HepG2 (cell line): ENCODE data around the gene CFL1. TPM values are rescaled to one million over a fixed set of nuclear protein-coding genes. Genes with fewer than 3 reads are reported as not detected.
A peak's percentile ranks its signal among the peaks of the same experiment; 100 is the strongest.

Experiments
- ADNP ChIP-seq: sonication (generic); formaldehyde crosslinking; IDR thresholded peaks from 2 replicates; pipeline ENCODE4 v1.4.0; 2020; ENCODE audit warnings: missing genetic modification reagents
- ARID3A ChIP-seq: IDR thresholded peaks from 2 replicates; pipeline ENCODE4 v1.6.1; 2012; ENCODE audit warnings: low read depth, low read length, improper control_type of control experiment
- ARNTL ChIP-seq: sonication (generic); formaldehyde crosslinking; IDR thresholded peaks from 2 replicates; pipeline ENCODE4 v1.4.0; 2020; ENCODE audit warnings: mild to moderate bottlenecking, missing genetic modification reagents
- ATF6 ChIP-seq: sonication (generic); formaldehyde crosslinking; conservative IDR thresholded peaks from 2 replicates; pipeline ENCODE4 v1.4.0; 2020; ENCODE audit warnings: missing genetic modification reagents
- CBX1 ChIP-seq: IDR thresholded peaks from one replicate; pipeline ENCODE4 v1.6.1; 2016; ENCODE audit warnings: antibody characterized with exemption, low read depth
- CTCF ChIP-seq: sonication (generic); formaldehyde crosslinking; IDR thresholded peaks from 2 replicates; pipeline ENCODE4 v1.5.0; 2020; ENCODE audit warnings: mild to moderate bottlenecking, missing genetic modification reagents, moderate library complexity
- DR1 ChIP-seq: sonication (generic); formaldehyde crosslinking; IDR thresholded peaks from 2 replicates; pipeline ENCODE4 v1.8.0; 2021; ENCODE audit warnings: mild to moderate bottlenecking, missing genetic modification reagents, inconsistent platforms
- HNRNPLL ChIP-seq: fragments of 200-400 bp; formaldehyde crosslinking; IDR thresholded peaks from 2 replicates; pipeline ENCODE4 v1.6.1; 2017; ENCODE audit warnings: mild to moderate bottlenecking, low read depth, low read length; ENCODE audit not compliant: poor library complexity, severe bottlenecking
- MAX ChIP-seq: IDR thresholded peaks from 2 replicates; pipeline ENCODE4 v1.6.1; 2012; ENCODE audit warnings: inconsistent platforms
- MXI1 ChIP-seq: IDR thresholded peaks from 3 replicates; pipeline ENCODE4 v1.6.1; 2012; ENCODE audit warnings: low read depth, low read length, inconsistent platforms, borderline replicate concordance
- RCOR2 ChIP-seq: IDR thresholded peaks from 2 replicates; pipeline ENCODE4 v1.6.1; 2016; ENCODE audit warnings: missing biosample characterization, missing genetic modification reagents
- RFXAP ChIP-seq: sonication (generic); formaldehyde crosslinking; IDR thresholded peaks from 2 replicates; pipeline ENCODE4 v1.4.0; 2020; ENCODE audit warnings: missing genetic modification reagents, borderline replicate concordance
- SIN3A ChIP-seq: IDR thresholded peaks from 2 replicates; pipeline ENCODE4 v1.6.1; 2011; ENCODE audit warnings: low read depth, mild to moderate bottlenecking, control low read depth, low read length, borderline replicate concordance
- TAF15 ChIP-seq: fragments of 200-400 bp; formaldehyde crosslinking; IDR thresholded peaks from one replicate; pipeline ENCODE4 v1.6.1; 2018; ENCODE audit warnings: mild to moderate bottlenecking, low read depth, low read length; ENCODE audit not compliant: poor library complexity, severe bottlenecking
- TFAP4 ChIP-seq: sonication (generic); IDR thresholded peaks from 2 replicates; pipeline ENCODE4 v1.6.1; 2016; ENCODE audit warnings: low read depth, borderline replicate concordance
- TFDP1 ChIP-seq: IDR thresholded peaks from 2 replicates; pipeline ENCODE4 v1.6.1; 2016; ENCODE audit warnings: missing compliant biosample characterization, missing genetic modification reagents, borderline replicate concordance
- YEATS4 ChIP-seq: sonication (generic); formaldehyde crosslinking; IDR thresholded peaks from 2 replicates; pipeline ENCODE4 v1.4.0; 2020; ENCODE audit warnings: missing genetic modification reagents, borderline replicate concordance
- ZFYVE20 ChIP-seq: sonication (generic); formaldehyde crosslinking; IDR thresholded peaks from 2 replicates; pipeline ENCODE4 v1.8.0; 2023; ENCODE audit warnings: low read depth, mild to moderate bottlenecking, moderate library complexity, missing genetic modification reagents, borderline replicate concordance
- ZNF232 ChIP-seq: sonication (generic); formaldehyde crosslinking; IDR thresholded peaks from 2 replicates; pipeline ENCODE4 v1.4.0; 2020; ENCODE audit warnings: missing genetic modification reagents, borderline replicate concordance
- ZNF776 ChIP-seq: sonication (generic); formaldehyde crosslinking; IDR thresholded peaks from 2 replicates; pipeline ENCODE4 v1.4.0; 2020; ENCODE audit warnings: mild to moderate bottlenecking, missing genetic modification reagents
- polyA plus RNA-seq, 8 experiments: library from polyadenylated mRNA; depleted of rRNA in 3 of 8; stranded (reverse) in 7 of 8; unstranded in 1 of 8; fragments of >200 nt; fragmentation: Illumina TruSeq in 4 of 8; extraction: Trizol in 4 of 8; gene quantifications; 2 replicates each; pipeline versions ENCODE4 v1.2.1 to v1.2.3, GENCODE V29; 2011 to 2016; ENCODE audit warnings: low read depth in 4 of 8, missing spikeins in 1 of 8, mixed read lengths in 1 of 8; ENCODE audit not compliant: insufficient read depth in 1 of 8
- total RNA-seq, 5 experiments: library from RNA; depleted of rRNA; stranded (reverse); fragments of >200 nt; fragmentation: Illumina TruSeq; extraction: Trizol; gene quantifications; 2 replicates each; pipeline ENCODE4 v1.2.3, GENCODE V29; 2016; ENCODE audit warnings: low read depth in 1 of 5

CFL1 gene
- total and polyA plus RNA-seq, 2 of the 13 experiments (the other 11 are each of a cell fraction or from before 2014, with no cell fraction given): 379 to 383 TPM

GRCh38 chr11:65817835-65818680 is 39.9 kb downstream of the CFL1 start (continued):
- TF ChIP-seq TFAP4: peak; percentile 51; the same call in 1 of the 2 replicates
- no peak for TF ChIP-seq DR1 (CRISPR knock-in tag)
- TF ChIP-seq TAF15: no peak
- TF ChIP-seq ZNF776 (CRISPR knock-in tag): no peak
- peak; percentile 95 for TF ChIP-seq CTCF (CRISPR knock-in tag)
- TF ChIP-seq YEATS4 (CRISPR knock-in tag): peak; percentile 59; the same call in 1 of the 2 replicates
- peak; percentile 71 for TF ChIP-seq MAX
- TF ChIP-seq ARNTL: no peak
- peak; percentile 28 for TF ChIP-seq HNRNPLL
- peak; percentile 21; the same call in 1 of the 2 replicates for TF ChIP-seq TFDP1 (CRISPR knock-in tag)
- TF ChIP-seq CBX1: peak; percentile 29
- TF ChIP-seq ZNF232 (CRISPR knock-in tag): 0 out of 2 replicates have a peak, but pooled peaks have one; percentile 31
- TF ChIP-seq MXI1: peak; percentile 43; the same call in 1 of the 3 replicates
- TF ChIP-seq ADNP: peak; percentile 96
- no peak for TF ChIP-seq ZFYVE20
- peak; percentile 76 for TF ChIP-seq RCOR2
- TF ChIP-seq RFXAP (CRISPR knock-in tag): peak; percentile 19; the same call in 1 of the 2 replicates
- no peak for TF ChIP-seq ATF6 (CRISPR knock-in tag)
- 0 out of 2 replicates have a peak, but pooled peaks have one; percentile 56 for TF ChIP-seq SIN3A
- 0 out of 2 replicates have a peak, but pooled peaks have one; percentile 24 for TF ChIP-seq ARID3A
